ENCODE data around the gene CFI. TPM values are rescaled to one million over a fixed set of nuclear protein-coding genes. Genes with fewer than 3 reads are reported as not detected.

Gene CFI
- total and polyA plus RNA-seq, 2 of the 8 experiments (the other 6 are each of a cell fraction or from before 2014, with no cell fraction given) = not detected

- TF ChIP-seq CHD7 (IDR thresholded peaks at IDR 0.05; ENCODE audit: insufficient replicate concordance, low read length) (no peak), SP4 (IDR thresholded peaks at IDR 0.05; ENCODE audit: low read length) (no peak), SUZ12 (IDR thresholded peaks at IDR 0.05; ENCODE audit: low read length) (no peak), RXRA (IDR thresholded peaks at IDR 0.05; ENCODE audit: insufficient read depth, low read depth, low read length) (no peak), EP300 (IDR thresholded peaks at IDR 0.05; ENCODE audit: borderline replicate concordance in 1 of 2, low read depth in 2 of 2, low read length in 2 of 2) (no peak), POLR2A (IDR thresholded peaks at IDR 0.05; ENCODE audit: control extremely low read depth in 1 of 2, low read depth in 2 of 2, low read length in 2 of 2) (no peak), KDM1A (IDR thresholded peaks at IDR 0.05; ENCODE audit: borderline replicate concordance, low read length) (no peak), POU5F1 (IDR thresholded peaks at IDR 0.05; ENCODE audit: low read depth, low read length) (no peak)
- TF ChIP-seq, protein P1, sequence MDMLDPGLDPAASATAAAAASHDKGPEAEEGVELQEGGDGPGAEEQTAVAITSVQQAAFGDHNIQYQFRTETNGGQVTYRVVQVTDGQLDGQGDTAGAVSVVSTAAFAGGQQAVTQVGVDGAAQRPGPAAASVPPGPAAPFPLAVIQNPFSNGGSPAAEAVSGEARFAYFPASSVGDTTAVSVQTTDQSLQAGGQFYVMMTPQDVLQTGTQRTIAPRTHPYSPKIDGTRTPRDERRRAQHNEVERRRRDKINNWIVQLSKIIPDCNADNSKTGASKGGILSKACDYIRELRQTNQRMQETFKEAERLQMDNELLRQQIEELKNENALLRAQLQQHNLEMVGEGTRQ (IDR thresholded peaks at IDR 0.05; ENCODE audit: low read length) = no peak
- TF ChIP-seq, protein P2, sequence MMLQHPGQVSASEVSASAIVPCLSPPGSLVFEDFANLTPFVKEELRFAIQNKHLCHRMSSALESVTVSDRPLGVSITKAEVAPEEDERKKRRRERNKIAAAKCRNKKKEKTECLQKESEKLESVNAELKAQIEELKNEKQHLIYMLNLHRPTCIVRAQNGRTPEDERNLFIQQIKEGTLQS (IDR thresholded peaks at IDR 0.05; ENCODE audit: insufficient read depth, low read depth, low read length) = no peak
These were observed 93.4 kb downstream of the CFI start (continued) for GRCh38 chr4:109708435-109708834.

Data from H1 (cell line).